ENCODE data around the gene PTPRR.

GRCh38 chr12:70721656-70722357 lies 198.7 kb downstream of the PTPRR start:
- TF ChIP-seq CTCF (conservative IDR thresholded peaks at IDR 0.05; ENCODE audit: low read depth, low read length) (no peak), MAZ (IDR thresholded peaks at IDR 0.05; ENCODE audit: borderline replicate concordance, low read depth, low read length) (no peak), POLR2A (IDR thresholded peaks at IDR 0.05; ENCODE audit: low read depth, low read length) (no peak), CEBPB (IDR thresholded peaks at IDR 0.05; ENCODE audit: low read depth, low read length) (no peak), RAD21 (IDR thresholded peaks at IDR 0.05; ENCODE audit: low read length) (no peak), NFE2L2 (IDR thresholded peaks at IDR 0.05; ENCODE audit: low read depth, low read length) (no peak), SMC3 (IDR thresholded peaks at IDR 0.05; ENCODE audit: low read depth, low read length) (no peak), BHLHE40 (IDR thresholded peaks at IDR 0.05; ENCODE audit: low read depth, low read length) (no peak), RFX5 (IDR thresholded peaks at IDR 0.05; ENCODE audit: low read depth, low read length) (no peak), RCOR1 (IDR thresholded peaks at IDR 0.05; ENCODE audit: insufficient replicate concordance, low read length) (no peak), CHD1 (IDR thresholded peaks at IDR 0.05; ENCODE audit: low read depth, low read length) (no peak), USF2 (IDR thresholded peaks at IDR 0.05; ENCODE audit: low read depth, low read length) (no peak), MAFK (IDR thresholded peaks at IDR 0.05; ENCODE audit: low read depth, low read length) (no peak), FOS (IDR thresholded peaks at IDR 0.05; ENCODE audit: low read depth, low read length) (no peak)

Measured in IMR-90 (cell line).